Daoy (cell line): ENCODE data around the gene SCYL1. TPM values are rescaled to one million over a fixed set of nuclear protein-coding genes. Genes with fewer than 3 reads are reported as not detected.

Source experiments
- DNase-seq: peaks from one replicate; pipeline ENCODE4 v3.0.0-alpha.2; 2015; ENCODE audit warnings: low read depth
- total RNA-seq: library from RNA; depleted of rRNA; stranded (reverse); fragments of >200 nt; shearing (Covaris generic); gene quantifications from 2 replicates; pipeline ENCODE4 v1.2.3, GENCODE V29; 2014

The SCYL1 gene
- total RNA-seq, 1 experiment from 2014 or later = 69.4 TPM

GRCh38 chr11:65569164-65569972 is 44.5 kb downstream of the SCYL1 start:
- DNase-seq = no peak

GRCh38 chr11:65569973-65570918 is 45.4 kb downstream of the SCYL1 start, which contains the start of gene ZNRD2:
Gene ZNRD2, plus strand, starts transcription at chr11:65570477. Its CDS starts 15 bp downstream, at chr11:65570492.
- peak; percentile 100 for DNase-seq

GRCh38 chr11:65571420-65571819 is 46.5 kb downstream of the SCYL1 start:
- DNase-seq = no peak

- DNase-seq = peak; percentile 70
Observed at GRCh38 chr11:65571940-65572339, 47.1 kb downstream of the SCYL1 start.

- DNase-seq = peak; percentile 84
Observed at GRCh38 chr11:65572356-65573051, 47.6 kb downstream of the SCYL1 start, which contains the start of gene FAM89B. Gene FAM89B, plus strand, starts transcription at chr11:65572538. Its CDS starts 132 bp downstream, at chr11:65572670.

GRCh38 chr11:65573391-65574079 is 48.7 kb downstream of the SCYL1 start:
- peak; percentile 24 for DNase-seq

GRCh38 chr11:65574109-65574810 is 49.4 kb downstream of the SCYL1 start:
- DNase-seq = peak; percentile 97

- DNase-seq = peak; percentile 56
Observed at GRCh38 chr11:65574811-65575567, 50.1 kb downstream of the SCYL1 start.

GRCh38 chr11:65575568-65576231 is 50.8 kb downstream of the SCYL1 start, which contains the start of gene EHBP1L1:
Gene EHBP1L1, plus strand, starts transcription at chr11:65576053. Its CDS starts 250 bp downstream, at chr11:65576303.
- peak; percentile 75 for DNase-seq

- no peak for DNase-seq
Observed at GRCh38 chr11:65576232-65576866, 51.5 kb downstream of the SCYL1 start.

GRCh38 chr11:65576867-65577755 is 52.2 kb downstream of the SCYL1 start:
- peak; percentile 95 for DNase-seq

GRCh38 chr11:65577756-65578109 is 52.9 kb downstream of the SCYL1 start:
- DNase-seq = no peak

- DNase-seq = no peak
Observed at GRCh38 chr11:65578134-65578533, 53.3 kb downstream of the SCYL1 start.

- DNase-seq = no peak
Observed at GRCh38 chr11:65578667-65579066, 53.8 kb downstream of the SCYL1 start.

- no peak for DNase-seq
Observed at GRCh38 chr11:65579291-65579690, 54.4 kb downstream of the SCYL1 start.

- no peak for DNase-seq
Observed at GRCh38 chr11:65580031-65580692, 55.3 kb downstream of the SCYL1 start.

- no peak for DNase-seq
Observed at GRCh38 chr11:65580756-65581155, 55.9 kb downstream of the SCYL1 start.
